Activated CD4-positive, alpha-beta T cell treated with anti-CD3 and anti-CD28 coated beads for 24 hours (primary cell): Measurements from ENCODE around the gene ELFN2.

ENCODE experiments used
- DNase-seq, 2 donors: peaks; one replicate each; pipeline ENCODE4 v3.0.0-alpha.2; 2020; ENCODE audit warnings: low read depth in 2 of 2

ELFN2 gene

DNA sequence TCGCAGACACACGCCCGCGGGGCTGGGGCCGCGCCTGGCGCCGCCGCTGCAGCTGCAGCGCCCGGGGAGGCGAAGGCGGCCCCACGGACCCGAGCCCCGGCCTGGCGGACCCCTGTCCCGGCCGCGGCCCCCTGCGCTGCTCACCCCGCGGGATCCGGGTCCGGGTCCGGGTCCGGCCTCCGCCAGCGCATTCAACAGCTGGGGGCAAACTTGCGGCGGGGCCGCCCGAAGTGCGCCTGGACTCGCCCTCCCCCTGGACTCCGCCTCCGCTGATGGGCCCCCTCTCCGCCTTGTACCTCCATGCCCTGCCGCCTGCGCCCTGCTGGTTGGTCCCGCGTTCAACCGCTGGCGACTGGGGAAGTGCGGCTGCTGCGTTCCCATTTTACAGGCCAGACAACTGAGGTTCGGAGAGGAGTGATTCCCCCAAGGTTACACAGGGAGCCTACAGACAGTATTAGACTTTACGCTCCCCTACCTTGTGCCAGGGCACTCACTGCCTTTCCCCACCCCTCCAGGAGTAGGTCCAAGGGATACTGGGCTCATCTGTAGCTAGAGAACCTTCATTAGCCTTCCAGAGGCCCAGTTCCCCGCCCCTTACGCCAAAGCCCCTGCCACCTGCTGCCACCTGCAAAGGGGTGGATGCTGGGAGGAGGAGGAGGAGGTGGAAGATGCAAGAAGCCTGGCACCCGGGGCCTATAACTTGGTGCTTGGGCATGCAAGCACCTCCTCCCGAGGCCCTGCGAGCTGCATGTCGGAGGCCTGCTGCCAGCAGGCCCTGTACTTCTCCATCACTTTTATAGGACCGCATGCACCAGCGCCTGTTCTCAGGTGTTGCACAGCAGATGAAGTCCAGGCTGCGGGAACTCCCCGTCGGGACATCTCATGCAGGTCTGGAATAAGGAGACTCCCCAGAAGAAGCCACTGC, 694 bp upstream of the ELFN2 start:
- no peak for DNase-seq

DNA sequence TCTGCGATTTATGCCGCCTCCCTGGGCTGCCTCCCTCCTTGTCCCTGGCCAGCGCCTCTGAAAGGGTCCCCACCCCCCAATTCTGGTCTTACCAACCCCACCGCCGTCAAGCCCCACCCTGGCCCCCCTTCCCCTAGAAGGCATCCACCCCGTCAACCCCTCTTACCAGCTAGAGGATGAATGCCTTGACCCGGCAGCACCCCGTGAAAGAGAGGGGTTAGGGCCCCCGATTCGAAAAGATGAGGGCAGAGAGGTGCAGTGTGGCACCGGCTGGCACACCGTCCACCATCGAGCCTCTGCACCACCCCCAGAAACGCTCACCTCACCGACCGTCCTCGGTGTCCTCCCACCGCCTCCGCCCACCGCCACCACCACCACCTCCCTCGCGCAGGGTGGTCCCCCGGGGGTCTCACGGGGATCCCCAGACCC, 559 bp downstream of the ELFN2 start:
- no peak for DNase-seq

DNA sequence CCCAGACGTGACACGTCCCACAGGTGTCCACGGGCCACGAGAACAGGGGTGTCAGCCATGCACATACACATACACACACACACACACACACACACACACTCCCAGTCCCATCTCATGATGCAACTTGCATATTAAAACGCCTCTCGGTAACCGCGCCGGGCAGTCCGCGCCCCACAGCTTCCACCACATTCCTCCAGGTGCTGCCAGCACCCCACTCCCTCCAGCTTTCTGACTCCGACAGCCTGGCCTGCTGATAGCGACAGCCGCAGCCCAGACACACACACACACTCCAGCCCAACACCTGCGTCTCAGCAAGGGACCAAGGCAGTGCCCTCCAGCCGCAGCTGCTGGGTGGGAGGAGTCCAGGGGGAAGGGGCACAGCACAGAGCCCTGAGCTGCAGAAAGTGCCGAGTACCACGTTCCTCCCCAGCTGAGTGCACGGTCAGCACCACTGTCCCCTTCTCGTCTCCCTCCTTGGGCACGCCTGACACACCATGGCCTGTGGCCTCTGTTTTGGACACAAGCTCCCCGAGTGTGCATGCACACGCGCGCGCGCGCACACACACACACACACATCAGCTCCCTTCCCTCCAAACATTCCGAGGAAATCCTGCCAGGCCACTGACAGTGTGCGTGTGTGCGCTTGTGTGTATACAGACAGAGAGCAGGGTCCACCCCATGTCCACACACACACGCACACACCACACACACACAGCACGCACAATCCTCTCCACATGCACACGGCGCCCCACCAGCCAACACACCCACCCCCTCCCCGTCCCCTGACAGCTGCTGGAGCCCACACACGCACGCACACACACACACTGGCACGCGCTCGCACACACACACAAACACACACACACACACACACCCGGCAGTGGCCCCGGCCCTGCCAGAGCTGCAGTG, 1.2 kb downstream of the ELFN2 start:
- no peak for DNase-seq

DNA sequence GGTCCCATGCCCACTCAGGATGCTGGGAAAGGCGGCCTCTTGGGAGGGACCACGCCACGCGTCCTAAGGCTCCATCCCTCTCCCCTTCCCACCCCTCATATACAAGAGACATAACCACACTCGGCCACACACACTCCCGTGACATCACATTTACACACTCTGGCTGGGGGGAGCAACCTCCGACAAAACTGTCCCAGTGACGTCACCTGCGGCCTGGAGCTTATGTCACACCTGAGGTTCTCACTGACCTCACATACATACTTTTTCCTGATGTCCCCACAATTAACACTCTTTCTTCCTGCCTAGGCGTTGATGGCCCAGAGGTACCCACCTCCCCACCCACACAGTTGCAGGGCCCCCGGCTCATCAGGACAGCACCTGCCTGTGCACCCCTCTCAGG, 1.9 kb downstream of the ELFN2 start:
- DNase-seq, result no peak

DNA sequence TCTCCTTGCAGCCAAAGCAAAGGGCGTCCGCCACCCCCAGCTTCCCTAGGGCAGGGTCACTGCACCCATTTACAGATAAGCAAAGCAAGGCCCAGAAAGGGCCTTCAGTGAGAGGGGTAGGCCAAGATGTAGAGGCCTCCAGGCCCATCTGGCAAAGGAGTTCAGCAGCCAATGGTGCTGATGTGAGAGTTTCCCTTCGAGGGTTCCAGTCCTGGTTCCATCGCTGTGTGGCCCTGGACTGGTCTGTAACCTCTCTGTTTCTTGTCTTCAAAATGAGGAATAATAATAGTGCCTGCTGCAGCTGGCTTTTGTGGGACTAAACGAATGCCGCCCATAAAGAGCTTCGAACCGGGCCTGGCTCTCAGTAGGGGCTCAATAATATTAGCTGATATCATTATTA, 4.0 kb downstream of the ELFN2 start:
- DNase-seq, result no peak

DNA sequence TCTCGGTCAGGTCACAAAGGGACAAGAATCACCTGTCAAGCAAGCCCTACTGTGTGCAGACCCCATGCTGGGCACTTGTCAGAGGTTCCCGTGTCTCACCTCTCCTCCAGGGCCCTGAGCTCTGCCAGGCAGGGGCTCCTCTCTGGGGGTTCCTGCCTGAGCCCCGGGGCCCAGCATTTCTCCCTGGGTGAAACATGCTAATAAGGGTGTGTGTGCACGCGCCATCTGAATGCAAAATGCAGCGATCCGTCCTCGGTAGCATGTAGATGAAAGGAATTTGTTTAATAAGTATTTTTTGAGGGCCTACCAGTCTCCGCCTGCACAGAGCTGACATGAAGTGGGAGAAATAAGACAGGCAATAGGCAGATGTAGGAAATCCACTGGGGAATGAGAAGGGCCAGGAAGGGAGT, 5.8 kb downstream of the ELFN2 start:
- DNase-seq, result no peak

DNA sequence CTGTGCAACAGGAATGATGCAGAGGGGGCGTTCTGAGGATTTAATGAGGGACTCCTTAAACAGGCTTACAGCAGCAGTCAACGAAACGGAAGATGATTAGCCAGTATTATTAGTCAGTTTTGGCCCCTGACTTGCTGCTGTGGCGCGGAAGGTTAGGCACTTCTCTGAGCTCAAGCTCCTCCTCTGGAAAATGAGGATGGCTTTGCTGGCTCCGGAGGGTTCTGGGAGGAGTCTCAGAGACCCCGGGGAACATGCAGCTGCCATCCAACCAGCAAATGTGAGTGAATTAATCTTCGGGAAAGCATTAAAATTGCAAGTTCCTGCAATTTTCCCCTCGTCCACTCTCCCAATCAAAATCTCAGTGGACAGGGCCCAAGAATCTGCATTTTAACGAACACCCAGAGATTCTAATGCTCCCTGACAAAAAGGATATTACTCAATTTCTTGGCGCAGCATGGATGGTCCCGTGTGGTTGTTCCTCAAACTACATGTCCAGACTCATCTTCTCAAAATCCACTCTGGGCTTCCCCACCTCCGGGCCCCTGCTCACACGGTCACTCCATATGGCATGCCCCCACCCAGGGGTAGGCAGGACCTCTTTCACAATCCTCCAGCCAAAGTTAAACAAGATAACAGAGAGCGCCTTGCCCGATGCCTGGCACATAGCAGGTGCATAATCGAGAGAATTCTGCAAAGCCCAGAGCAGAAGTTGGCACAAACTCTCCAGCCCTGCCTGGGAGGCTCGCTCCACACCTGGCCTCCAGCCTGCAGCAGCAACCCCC, 6.4 kb downstream of the ELFN2 start:
- no peak for DNase-seq

DNA sequence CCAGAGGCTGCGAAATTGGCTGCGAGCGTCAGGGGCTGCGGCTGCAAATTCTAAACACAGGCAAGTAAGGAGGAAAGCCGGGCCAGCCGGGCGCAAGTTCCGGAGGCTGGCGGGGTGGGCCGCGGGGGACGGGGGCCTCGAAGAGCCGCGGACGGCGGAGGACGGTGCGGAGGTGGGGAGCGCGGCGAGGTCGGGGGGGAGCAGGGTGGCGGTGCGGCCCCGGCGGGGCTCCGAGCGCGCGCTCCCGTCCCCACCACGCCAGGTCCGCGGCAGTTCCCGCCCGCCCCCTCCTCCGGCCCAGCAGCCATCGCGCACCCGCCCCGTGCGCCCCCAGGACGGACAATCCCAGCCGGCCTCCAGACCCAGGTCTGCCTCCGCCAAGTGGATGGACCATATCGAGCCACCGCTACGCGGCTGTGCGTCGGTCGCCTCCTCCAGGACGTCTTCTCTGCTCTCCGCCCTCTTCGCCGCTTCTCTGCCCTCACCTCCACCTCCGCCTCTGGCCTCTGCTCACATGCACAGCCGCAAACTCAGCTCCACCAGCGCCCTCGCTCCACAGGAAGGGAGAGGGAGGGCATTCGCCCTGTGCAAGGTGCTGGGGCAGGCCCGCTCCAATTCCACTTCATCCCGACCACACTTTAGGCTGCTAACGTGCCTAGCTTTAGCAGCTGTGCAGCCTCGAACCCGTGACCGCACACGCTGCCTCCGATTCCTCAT, 7.2 kb downstream of the ELFN2 start:
- peak in 1 of 2 donors; percentile 15 for DNase-seq

DNA sequence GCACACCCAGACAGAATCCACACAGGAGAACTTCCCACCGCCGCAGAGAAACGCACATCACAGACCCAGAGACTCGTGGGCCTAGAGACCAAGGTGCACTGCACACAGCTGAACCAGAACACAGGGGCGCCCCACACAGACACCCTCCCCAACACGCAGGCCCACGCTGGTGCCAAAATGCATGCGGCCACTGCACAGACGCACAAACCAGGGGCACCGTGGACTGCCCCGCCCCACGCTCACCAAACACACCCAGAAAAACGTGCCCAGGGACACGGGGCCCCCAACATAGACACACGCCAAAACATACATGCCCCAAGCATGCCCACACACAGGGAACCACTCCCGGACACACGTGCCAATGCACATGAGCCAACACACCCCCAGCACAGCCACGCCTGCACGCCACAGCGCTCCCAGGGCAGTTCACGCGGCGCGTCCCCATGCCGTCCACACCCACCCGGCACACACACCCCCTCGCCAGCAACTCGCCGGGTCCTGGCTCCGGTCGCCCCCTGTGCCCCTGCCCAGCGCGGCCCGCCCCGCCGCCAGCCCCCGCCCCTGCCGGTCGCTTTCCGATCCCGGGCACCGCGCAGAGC, 7.8 kb downstream of the ELFN2 start:
- no peak for DNase-seq

DNA sequence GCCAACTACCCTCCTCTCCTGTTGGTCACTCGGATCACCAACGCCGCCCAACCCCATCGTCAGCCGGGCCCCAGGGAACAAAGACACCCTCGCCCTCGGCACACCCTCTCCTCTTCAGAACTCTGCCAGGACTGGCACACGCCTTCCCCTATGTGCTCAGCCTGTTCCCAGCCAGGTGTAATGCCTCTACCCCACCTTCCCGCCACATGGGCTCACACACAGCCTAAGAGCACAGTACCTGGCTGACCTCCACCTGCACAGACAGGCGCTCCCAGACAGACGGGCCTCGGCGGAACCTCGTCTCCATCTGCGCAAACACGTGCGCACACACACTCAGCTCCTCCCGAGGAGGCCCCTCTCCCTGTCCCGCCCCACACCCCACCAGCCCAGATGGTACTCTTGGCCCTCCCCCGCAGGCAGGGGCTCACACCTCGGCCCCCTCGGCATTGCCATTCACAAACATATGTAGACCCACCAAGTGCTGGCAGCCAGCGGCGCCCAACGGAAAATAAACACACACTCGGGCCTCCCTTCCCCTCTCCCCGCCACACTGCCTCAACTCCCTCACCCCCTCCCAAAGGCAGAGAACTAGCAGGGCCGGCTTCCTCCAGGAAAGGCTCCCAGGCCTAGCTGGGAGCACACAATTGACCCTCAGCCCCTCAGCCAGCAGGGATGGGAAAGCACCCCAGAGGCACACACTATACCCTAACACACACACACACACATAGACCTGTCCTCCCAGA, 8.5 kb downstream of the ELFN2 start:
- DNase-seq, result no peak

DNA sequence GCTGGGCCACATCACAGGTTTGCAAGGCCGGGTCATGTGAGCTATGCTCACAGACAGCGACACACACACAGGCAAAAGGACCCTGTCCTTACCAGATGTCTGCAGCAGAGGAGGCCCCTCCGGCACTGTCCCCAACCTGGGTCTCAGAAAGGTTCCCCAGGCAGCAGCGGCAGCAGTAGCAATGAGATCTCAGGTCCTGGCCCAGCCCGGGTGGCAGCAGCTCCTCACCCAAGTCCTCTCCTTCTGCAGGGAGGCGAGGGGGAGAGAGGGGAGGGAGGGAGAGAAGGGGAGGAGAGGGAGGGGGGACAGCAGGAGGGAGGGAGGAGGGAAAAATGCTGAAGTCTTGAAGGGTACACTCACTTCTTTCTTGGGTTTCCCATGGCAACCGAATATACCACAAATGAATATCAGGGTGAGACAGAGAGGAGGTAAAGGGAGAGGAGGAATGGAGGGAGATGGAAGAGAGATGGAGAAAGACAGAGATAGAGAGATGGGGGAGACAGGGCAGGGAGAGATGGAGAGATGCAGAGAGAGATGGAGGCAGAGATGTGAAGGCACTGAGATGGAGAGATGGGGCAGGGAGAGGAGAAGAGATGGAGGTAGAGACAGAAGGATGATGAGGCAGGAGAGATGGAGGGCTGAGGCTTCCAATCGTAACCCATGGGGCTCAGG, 9.5 kb downstream of the ELFN2 start:
- no peak for DNase-seq

DNA sequence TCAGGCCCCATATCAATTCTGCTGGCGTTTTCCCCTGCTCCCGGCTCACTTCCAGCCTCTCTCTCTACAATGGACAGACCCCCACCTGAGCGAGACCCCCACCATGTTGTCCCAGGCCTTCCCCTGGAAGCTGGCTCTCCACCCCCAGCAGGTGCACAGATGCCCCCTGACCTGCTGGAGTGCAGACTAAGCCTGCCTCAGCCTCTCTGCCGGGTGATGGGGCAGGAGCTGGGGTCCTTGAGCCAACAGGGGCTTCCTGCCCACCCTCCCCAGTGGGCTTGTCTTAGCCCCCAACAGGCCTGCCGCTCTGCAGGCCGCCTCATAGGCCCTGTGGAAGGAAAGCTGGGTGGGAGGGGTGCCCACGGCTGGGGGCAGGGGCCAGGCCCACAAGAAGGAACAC, 10.0 kb downstream of the ELFN2 start:
- DNase-seq, result no peak

DNA sequence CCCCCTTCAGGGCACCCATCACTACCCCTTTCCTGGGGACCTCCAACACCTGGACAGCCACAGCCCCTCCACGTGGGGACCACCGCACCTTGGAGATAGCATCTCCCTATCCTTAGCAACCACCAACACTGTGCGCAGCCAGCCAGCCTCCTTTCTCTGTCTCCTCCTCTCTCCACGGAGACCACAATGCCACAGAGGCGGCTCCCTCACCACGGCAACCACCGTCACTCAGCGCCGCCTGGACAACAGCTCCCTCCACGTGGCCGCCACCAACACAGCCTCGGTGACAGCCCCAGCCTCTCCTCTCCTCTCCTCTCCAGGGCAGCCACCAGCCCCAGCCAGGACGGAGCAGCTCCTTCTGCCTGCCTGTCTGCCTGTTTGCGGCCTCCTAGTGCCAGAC, 10.5 kb downstream of the ELFN2 start:
- DNase-seq, result no peak

DNA sequence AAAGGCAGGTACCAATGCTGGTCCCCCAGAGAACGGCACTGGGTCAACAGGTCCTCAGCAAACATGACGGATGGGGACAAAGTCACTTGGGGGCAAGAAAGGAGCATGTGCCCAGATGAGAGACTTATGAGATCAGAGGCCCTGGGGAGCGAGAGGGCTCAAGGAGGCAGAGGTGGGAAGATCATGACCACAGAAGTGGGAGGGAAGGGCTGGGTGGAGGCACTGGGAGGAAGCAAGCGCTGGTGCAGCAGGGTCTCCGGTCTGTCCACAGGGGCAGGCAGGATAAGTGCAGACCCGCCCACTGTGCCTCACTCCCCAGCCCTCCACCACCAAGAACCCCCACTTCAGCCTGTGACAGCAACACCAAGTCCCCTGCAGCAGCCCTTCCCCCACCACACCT, 10.9 kb downstream of the ELFN2 start:
- DNase-seq, result no peak

DNA sequence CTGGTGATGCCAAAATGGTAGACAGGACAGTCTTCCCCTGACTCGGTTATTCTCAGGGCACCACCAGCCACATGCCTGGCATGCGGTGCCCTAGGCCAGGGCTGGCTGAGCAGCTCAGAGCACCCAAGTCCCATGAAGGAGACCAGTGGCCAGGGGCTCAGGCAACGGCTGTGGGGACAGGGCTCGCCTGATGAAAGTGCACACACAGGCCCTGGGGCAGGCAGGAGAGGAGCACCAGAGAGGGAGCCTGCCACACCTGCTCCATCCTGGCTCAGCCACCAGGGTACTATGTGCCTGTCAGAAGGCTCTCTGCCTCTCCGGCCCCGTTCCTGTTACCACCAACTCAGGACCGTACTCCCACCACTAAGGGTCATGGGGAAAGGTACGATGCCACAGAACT, 12.1 kb downstream of the ELFN2 start:
- DNase-seq, result no peak

DNA sequence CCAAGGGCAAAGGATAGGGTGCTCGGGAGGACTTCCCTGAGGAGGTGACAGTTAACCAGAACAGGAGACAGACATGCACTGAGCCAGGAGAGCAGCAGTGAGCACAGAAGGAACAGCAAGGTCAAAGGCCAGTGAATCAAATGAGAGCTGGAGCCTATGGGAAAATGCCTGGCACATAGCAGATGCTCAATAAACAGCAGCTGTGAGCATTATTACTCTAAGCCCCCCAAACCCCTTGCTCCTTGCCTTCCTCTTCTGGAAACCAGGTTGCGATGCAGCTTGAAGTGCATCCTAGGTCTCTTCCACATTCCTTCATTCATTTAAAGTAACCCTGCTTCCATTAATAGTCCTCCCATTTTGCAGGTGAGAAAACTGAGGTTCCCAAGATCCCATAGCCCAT, 13.0 kb downstream of the ELFN2 start:
- DNase-seq, result no peak

DNA sequence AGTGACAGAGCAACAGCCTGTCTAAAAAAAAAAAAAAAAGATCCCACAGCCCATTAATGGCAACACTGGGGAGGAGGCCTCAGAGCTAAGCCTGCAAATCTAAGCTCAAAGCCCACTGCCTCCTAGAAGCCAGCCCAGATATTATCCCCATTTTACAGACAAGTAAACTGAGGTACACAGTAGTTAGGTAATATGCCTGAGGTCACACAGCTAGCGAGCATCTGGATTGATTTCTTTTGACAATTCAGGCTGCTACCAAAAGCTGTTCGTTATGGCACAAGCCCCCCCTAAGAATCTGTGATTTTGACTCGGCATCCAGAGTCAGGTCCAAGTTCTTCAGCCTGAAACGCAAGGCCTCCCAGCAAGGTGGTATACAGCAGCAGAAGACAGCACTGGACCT, 13.7 kb downstream of the ELFN2 start:
- DNase-seq, result no peak

DNA sequence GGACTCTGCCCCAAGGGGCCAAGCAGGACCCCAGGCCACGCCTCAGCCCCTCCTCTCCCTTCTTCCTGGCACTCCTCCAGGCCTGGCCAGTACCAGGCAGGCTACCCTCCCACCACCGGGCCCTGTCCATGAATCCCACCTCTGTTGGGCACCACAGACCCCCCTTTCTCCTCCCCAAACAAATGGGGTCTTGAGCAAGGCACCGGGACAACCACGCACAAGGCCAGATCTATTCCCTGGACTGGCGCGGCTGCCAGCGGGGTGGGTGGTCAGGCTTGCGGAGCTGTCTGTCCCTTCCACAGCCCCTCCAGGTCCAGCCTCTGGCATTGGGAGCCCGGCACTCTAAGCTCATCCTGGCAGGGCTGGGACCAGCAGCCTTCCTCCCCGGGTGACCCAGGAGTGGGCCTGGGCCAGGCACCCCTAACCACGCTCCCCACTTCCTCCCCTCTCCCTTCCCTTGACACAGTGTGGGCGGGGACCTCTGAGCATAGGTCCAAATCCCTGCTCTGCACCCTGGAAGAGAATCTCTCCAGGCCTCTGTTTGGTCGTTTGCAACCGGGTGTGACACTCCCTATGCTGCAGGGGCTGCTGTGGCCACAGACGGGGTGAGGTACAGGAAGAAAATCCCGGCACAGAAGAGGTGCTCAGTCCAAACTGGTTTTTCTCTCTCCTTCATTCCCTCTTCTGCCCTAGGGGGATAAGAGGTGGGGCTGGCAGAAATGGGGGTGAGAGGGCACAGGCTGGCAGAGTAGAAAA, 14.6 kb downstream of the ELFN2 start:
- no peak for DNase-seq

DNA sequence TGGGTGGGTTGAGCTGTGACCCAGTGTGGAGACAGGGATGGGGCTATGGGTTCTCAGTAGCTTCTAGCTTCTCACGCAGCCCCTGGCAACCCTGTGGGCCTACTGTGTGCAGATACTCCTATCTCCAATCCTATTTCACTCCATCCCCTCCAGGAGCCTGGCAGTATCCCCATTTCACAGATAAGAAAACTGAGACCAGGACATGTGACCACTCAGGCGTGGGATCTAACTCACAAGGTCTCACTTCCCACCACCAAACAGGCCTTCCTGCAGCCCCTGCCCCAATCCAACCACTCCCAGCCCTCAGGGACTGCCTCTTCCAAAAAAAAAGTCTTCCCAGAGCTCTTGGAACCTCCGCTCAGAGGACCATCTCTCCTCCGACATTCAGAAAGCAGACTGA, 15.6 kb downstream of the ELFN2 start:
- no peak for DNase-seq
